Measurements from ENCODE around the gene ASB15.

ASB15 gene

GRCh38 chr7:123673137-123673732 is 71.6 kb downstream of the ASB15 start:
- Histone ChIP-seq H4K8ac (ENCODE audit: low read length) (no peak overlapping the region), H3K4me3 (ENCODE audit: insufficient read depth in 1 of 2, low read depth in 1 of 2, low read length in 2 of 2) (no peak overlapping the region), H2AFZ (ENCODE audit: low read depth, low read length) (no peak overlapping the region), H3K9ac (ENCODE audit: low read length) (no peak overlapping the region), H2BK5ac (ENCODE audit: low read depth, low read length, poor library complexity, severe bottlenecking) (no peak overlapping the region), H3K36me3 (ENCODE audit: control insufficient read depth in 1 of 2, insufficient read depth in 2 of 2, low read depth in 1 of 2, low read length in 2 of 2) (peaks cover 0 to 9% of the 10 kb centered on the region in 2 experiments), H2AK5ac (ENCODE audit: low read length, severe bottlenecking) (no peak overlapping the region), H3K18ac (ENCODE audit: low read depth in 1 of 2, low read length in 2 of 2) (no peak overlapping the region), H3K4ac (ENCODE audit: low read depth in 1 of 2, low read length in 2 of 2) (no peak overlapping the region), H3K27me3 (ENCODE audit: control insufficient read depth in 1 of 2, insufficient read depth in 1 of 2, low read length in 2 of 2) (no peaks in the 10 kb centered on the region), H3K79me1 (replicated peaks; ENCODE audit: low read length, poor library complexity, severe bottlenecking) (no peaks in the 10 kb centered on the region), H3K27ac (ENCODE audit: low read length, poor library complexity, severe bottlenecking) (no peak overlapping the region), H2BK120ac (ENCODE audit: low read depth, low read length) (no peak overlapping the region), H2BK12ac (ENCODE audit: low read length in 2 of 2) (no peak overlapping the region), H3K4me1 (ENCODE audit: control insufficient read depth, insufficient read depth, low read depth, low read length) (no peaks in the 10 kb centered on the region), H3K9me3 (ENCODE audit: control insufficient read depth, low read length) (no peaks in the 10 kb centered on the region), H3K14ac (ENCODE audit: low read length in 2 of 2) (no peak overlapping the region), H2BK15ac (ENCODE audit: low read depth, poor library complexity, severe bottlenecking) (no peak overlapping the region), H4K91ac (ENCODE audit: low read length) (no peak overlapping the region), H3K4me2 (ENCODE audit: low read length, poor library complexity, severe bottlenecking) (no peak overlapping the region), H3K23ac (ENCODE audit: low read length in 2 of 2) (no peak overlapping the region)
- 94% methylated on average over 3 of the region's 5 CpGs for WGBS
- DNase-seq = no peak

- H3K9me3 ChIP-seq (ENCODE audit: control insufficient read depth, low read length) = no peaks in the 10 kb centered on the region
- WGBS = 100% methylated on average over 2 of the region's 3 CpGs
- no peaks in the 10 kb centered on the region for H3K27me3 ChIP-seq (ENCODE audit: control insufficient read depth in 1 of 2, insufficient read depth in 1 of 2, low read length in 2 of 2)
- H4K8ac ChIP-seq (ENCODE audit: low read length) = no peak overlapping the region
- H3K4ac ChIP-seq (ENCODE audit: low read depth in 1 of 2, low read length in 2 of 2) = no peak overlapping the region
- H3K4me2 ChIP-seq (ENCODE audit: low read length, poor library complexity, severe bottlenecking) = no peak overlapping the region
- peaks cover 0 to 15% of the 10 kb centered on the region in 2 experiments for H3K36me3 ChIP-seq (ENCODE audit: control insufficient read depth in 1 of 2, insufficient read depth in 2 of 2, low read depth in 1 of 2, low read length in 2 of 2)
- no peak overlapping the region for H3K23ac ChIP-seq (ENCODE audit: low read length in 2 of 2)
- H2BK15ac ChIP-seq (ENCODE audit: low read depth, poor library complexity, severe bottlenecking) = no peak overlapping the region
- H3K4me1 ChIP-seq (ENCODE audit: control insufficient read depth, insufficient read depth, low read depth, low read length) = no peaks in the 10 kb centered on the region
- no peak overlapping the region for H2AK5ac ChIP-seq (ENCODE audit: low read length, severe bottlenecking)
- H2AFZ ChIP-seq (ENCODE audit: low read depth, low read length) = no peak overlapping the region
- H4K91ac ChIP-seq (ENCODE audit: low read length) = no peak overlapping the region
- H2BK5ac ChIP-seq (ENCODE audit: low read depth, low read length, poor library complexity, severe bottlenecking) = no peak overlapping the region
- H3K18ac ChIP-seq (ENCODE audit: low read depth in 1 of 2, low read length in 2 of 2) = no peak overlapping the region
- H3K14ac ChIP-seq (ENCODE audit: low read length in 2 of 2) = no peak overlapping the region
- H3K27ac ChIP-seq (ENCODE audit: low read length, poor library complexity, severe bottlenecking) = no peak overlapping the region
- peak; percentile 16 for DNase-seq
- no peak overlapping the region for H3K4me3 ChIP-seq (ENCODE audit: insufficient read depth in 1 of 2, low read depth in 1 of 2, low read length in 2 of 2)
- H3K9ac ChIP-seq (ENCODE audit: low read length) = peak overlapping the region; percentile 1
- no peak overlapping the region for H2BK12ac ChIP-seq (ENCODE audit: low read length in 2 of 2)
- H3K79me1 ChIP-seq (replicated peaks; ENCODE audit: low read length, poor library complexity, severe bottlenecking) = no peaks in the 10 kb centered on the region
- H2BK120ac ChIP-seq (ENCODE audit: low read depth, low read length) = no peak overlapping the region
Measured at GRCh38 chr7:123673752-123674398, 72.3 kb downstream of the ASB15 start.

- Histone ChIP-seq H3K23ac (ENCODE audit: low read length in 2 of 2) (no peak overlapping the region), H3K9ac (ENCODE audit: low read length) (peak overlapping the region; percentile 45), H2BK120ac (ENCODE audit: low read depth, low read length) (no peak overlapping the region), H2BK15ac (ENCODE audit: low read depth, poor library complexity, severe bottlenecking) (no peak overlapping the region), H3K27me3 (ENCODE audit: control insufficient read depth in 1 of 2, insufficient read depth in 1 of 2, low read length in 2 of 2) (no peaks in the 10 kb centered on the region), H4K8ac (ENCODE audit: low read length) (no peak overlapping the region), H3K4me2 (ENCODE audit: low read length, poor library complexity, severe bottlenecking) (no peak overlapping the region), H3K27ac (ENCODE audit: low read length, poor library complexity, severe bottlenecking) (peak overlapping the region; percentile 25), H3K36me3 (ENCODE audit: control insufficient read depth in 1 of 2, insufficient read depth in 2 of 2, low read depth in 1 of 2, low read length in 2 of 2) (peaks cover 0 to 22% of the 10 kb centered on the region in 2 experiments), H2BK12ac (ENCODE audit: low read length in 2 of 2) (no peak overlapping the region), H3K4me1 (ENCODE audit: control insufficient read depth, insufficient read depth, low read depth, low read length) (no peaks in the 10 kb centered on the region), H3K9me3 (ENCODE audit: control insufficient read depth, low read length) (no peaks in the 10 kb centered on the region), H2AFZ (ENCODE audit: low read depth, low read length) (no peak overlapping the region), H4K91ac (ENCODE audit: low read length) (no peak overlapping the region), H3K4me3 (ENCODE audit: insufficient read depth in 1 of 2, low read depth in 1 of 2, low read length in 2 of 2) (no peak overlapping the region), H3K14ac (ENCODE audit: low read length in 2 of 2) (no peak overlapping the region), H2BK5ac (ENCODE audit: low read depth, low read length, poor library complexity, severe bottlenecking) (no peak overlapping the region), H2AK5ac (ENCODE audit: low read length, severe bottlenecking) (no peak overlapping the region), H3K4ac (ENCODE audit: low read depth in 1 of 2, low read length in 2 of 2) (no peak overlapping the region), H3K79me1 (replicated peaks; ENCODE audit: low read length, poor library complexity, severe bottlenecking) (no peaks in the 10 kb centered on the region), H3K18ac (ENCODE audit: low read depth in 1 of 2, low read length in 2 of 2) (no peak overlapping the region)
- 71% methylated on average over 2 of the region's 2 CpGs for WGBS
- DNase-seq = peak; percentile 14
Measured at GRCh38 chr7:123674399-123675180, 73.0 kb downstream of the ASB15 start.

- no peak overlapping the region for H2BK15ac ChIP-seq (ENCODE audit: low read depth, poor library complexity, severe bottlenecking)
- H2AFZ ChIP-seq (ENCODE audit: low read depth, low read length) = no peak overlapping the region
- H2BK5ac ChIP-seq (ENCODE audit: low read depth, low read length, poor library complexity, severe bottlenecking) = no peak overlapping the region
- no peak overlapping the region for H2AK5ac ChIP-seq (ENCODE audit: low read length, severe bottlenecking)
- no peak overlapping the region for H2BK12ac ChIP-seq (ENCODE audit: low read length in 2 of 2)
- no peaks in the 10 kb centered on the region for H3K4me1 ChIP-seq (ENCODE audit: control insufficient read depth, insufficient read depth, low read depth, low read length)
- peak overlapping the region; percentile 17 for H3K27ac ChIP-seq (ENCODE audit: low read length, poor library complexity, severe bottlenecking)
- H3K9me3 ChIP-seq (ENCODE audit: control insufficient read depth, low read length) = no peaks in the 10 kb centered on the region
- H3K9ac ChIP-seq (ENCODE audit: low read length) = peak overlapping the region; percentile 45
- H3K4ac ChIP-seq (ENCODE audit: low read depth in 1 of 2, low read length in 2 of 2) = no peak overlapping the region
- H4K8ac ChIP-seq (ENCODE audit: low read length) = no peak overlapping the region
- H3K14ac ChIP-seq (ENCODE audit: low read length in 2 of 2) = no peak overlapping the region
- H3K4me3 ChIP-seq (ENCODE audit: insufficient read depth in 1 of 2, low read depth in 1 of 2, low read length in 2 of 2) = no peak overlapping the region
- no peak overlapping the region for H3K4me2 ChIP-seq (ENCODE audit: low read length, poor library complexity, severe bottlenecking)
- H3K27me3 ChIP-seq (ENCODE audit: control insufficient read depth in 1 of 2, insufficient read depth in 1 of 2, low read length in 2 of 2) = no peaks in the 10 kb centered on the region
- H4K91ac ChIP-seq (ENCODE audit: low read length) = no peak overlapping the region
- no peak overlapping the region for H3K23ac ChIP-seq (ENCODE audit: low read length in 2 of 2)
- peak; percentile 29 for DNase-seq
- no peak overlapping the region for H3K18ac ChIP-seq (ENCODE audit: low read depth in 1 of 2, low read length in 2 of 2)
- no peak overlapping the region for H2BK120ac ChIP-seq (ENCODE audit: low read depth, low read length)
- peaks cover 0 to 27% of the 10 kb centered on the region in 2 experiments for H3K36me3 ChIP-seq (ENCODE audit: control insufficient read depth in 1 of 2, insufficient read depth in 2 of 2, low read depth in 1 of 2, low read length in 2 of 2)
- H3K79me1 ChIP-seq (replicated peaks; ENCODE audit: low read length, poor library complexity, severe bottlenecking) = no peaks in the 10 kb centered on the region
Measured at GRCh38 chr7:123675181-123675473, 73.5 kb downstream of the ASB15 start.
